Measurements from ENCODE around the gene RAD51AP2.
"Not testable (repeated sequence)": the region's sequence is repeated elsewhere in the genome, so short reads cannot be mapped to it uniquely, and the experiment has no call there.

The RAD51AP2 gene

DNA sequence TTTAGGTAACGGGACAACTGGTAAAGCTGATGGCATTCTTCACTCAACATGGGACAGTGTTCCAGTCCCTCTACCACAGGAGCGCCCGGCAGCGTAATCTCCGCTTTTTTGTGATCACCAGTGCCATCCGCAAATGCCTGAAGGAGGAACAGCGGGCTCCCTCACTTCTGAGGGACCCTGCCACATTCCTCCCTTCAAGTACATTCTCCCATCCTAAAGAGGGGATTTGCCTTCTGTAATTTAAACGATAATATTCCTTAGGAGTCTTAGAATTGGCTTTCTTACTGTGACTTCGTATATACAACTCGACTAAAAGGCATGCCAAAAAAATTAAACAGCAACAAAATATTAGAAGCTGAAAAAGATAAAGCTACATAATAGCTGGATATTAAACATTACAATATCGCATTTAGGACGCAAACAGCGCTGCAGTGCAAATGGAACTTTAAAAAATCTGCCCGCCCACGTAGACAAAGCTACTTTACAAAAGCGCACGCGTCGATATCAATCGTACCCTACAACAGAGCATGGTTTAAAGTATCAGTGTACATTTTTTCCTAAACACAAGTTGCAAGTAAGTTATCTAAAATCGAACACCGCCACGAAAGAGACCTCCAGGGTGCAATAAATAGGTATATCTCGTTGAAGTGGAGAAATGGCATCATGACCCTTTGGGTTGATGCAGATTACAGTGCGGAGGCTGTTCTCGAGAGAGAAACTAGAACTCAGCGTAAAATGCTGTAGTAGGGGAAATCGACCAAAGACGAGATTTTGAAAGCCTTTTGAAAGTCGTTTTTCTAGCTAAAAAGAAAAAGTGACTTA lies 20.0 kb upstream of the RAD51AP2 start:
- in situ Hi-C loops (cut with MboI; ENCODE audit: low sequenced_read_pairs): no loop called here

DNA sequence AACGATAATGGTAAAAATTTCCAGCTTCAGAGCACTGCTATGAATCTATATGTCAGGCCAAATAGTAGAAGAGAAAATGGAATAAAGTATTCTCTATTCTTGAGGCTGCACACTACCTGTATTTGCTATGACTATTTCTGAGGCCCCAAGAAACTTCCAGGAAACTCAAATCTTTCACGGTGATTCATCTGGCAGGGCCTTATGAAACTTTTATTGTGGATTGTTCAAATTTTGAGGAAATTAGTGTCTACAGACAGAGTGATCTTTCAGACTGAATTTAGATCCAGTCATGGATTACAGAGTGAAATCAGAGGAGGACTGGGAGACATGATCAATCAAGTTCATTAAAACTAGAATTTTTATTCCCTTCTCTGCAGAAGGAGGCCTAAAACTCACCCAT lies 18.2 kb upstream of the RAD51AP2 start:
- in situ Hi-C loops (cut with MboI; ENCODE audit: low sequenced_read_pairs): no loop called here

DNA sequence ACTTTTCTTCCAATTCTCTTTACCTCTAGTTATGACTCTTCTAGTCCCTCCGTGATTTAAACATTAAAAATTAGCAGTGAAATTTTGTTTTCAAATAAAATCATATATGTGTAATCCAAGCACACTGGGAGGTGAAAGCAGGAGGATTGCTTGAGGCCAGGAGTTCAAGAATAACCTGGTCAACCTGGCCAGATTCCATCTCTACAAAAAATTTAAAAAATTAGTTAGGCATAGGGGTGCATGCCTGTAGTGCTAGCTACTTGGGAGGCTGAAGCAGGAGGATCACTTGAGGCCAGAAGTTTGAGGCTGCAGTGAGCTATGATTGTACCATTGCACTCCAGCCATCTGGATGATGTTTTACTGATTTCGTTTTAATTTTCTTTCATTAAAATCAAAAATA lies 15.3 kb upstream of the RAD51AP2 start:
- in situ Hi-C loops (cut with MboI; ENCODE audit: low sequenced_read_pairs): no loop called here

DNA sequence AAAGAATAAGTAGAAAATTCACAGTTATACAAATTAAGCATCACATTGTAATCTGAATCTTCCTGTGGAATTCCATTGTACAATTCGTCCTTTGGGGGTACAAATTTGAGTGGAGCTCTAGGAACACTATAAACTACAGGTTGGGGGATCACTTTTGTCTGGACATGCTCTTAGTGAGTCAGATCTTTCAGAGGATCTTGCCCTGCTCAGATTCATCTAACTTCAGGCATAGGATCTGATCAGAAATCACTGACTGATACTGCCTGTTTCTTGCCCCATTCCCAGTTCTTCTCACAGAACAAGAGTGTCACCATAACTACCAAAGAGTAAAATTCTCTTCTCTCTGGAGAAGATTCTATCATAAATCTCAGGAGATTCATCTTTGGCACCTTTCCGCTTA lies 11.5 kb upstream of the RAD51AP2 start:
- in situ Hi-C loops (cut with MboI; ENCODE audit: low sequenced_read_pairs): no loop called here

DNA sequence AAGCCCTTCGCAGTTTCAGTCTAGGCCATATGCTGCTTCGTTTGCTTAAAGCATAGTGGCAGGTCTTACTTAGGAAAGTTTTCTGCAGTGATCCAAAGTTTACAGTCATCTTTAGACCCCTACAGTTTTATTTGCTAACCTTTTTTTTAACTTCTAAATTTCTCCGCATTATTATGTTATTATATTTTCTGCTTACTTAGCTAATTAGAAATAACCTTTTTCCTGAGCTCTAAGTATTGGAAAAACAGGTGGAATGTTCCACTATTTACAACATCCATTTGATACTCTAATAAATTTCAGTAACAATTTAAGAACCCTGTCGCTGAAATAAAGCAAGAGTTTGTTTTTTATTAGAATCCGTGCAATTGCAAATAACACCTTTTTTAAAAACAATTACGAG lies 4.1 kb upstream of the RAD51AP2 start:
- in situ Hi-C loops (cut with MboI; ENCODE audit: low sequenced_read_pairs): no loop called here

DNA sequence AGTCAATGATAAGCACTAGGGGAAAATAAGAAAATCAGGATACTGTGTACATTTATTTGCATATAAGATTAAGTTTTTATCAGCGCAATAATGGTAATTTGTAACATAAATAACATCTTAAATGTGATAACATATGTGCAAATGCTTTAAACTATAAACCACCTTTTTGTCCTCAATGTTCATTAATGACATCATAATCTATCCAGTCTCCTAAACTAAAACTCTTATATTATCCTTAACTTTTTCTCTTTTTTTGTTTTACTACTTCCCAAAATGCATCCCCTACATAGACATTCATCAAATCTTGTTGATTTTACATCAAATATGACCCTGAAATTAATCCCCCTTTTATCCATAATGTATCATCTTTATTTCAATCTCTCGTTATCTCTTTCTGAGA lies 3.4 kb upstream of the RAD51AP2 start:
- in situ Hi-C loops (cut with MboI; ENCODE audit: low sequenced_read_pairs): no loop called here

DNA sequence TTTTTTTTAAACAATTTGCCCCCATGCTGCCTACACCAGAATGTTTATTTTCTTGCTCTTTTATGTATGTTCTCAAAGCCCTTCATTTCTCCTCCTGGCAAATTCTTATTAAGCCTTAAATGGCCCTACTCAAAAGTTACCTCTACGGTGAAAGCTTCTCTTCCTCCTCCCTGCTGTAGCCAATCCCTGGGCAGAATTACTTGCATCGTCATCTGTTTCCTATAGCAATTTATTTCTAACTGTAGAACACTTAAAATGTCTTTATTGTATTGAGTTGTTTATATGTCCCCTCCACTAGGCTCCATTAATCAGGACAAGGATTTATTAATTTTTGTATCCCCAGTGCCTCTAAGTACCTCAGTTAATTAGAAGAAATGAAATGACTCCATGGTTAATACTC lies 2.5 kb upstream of the RAD51AP2 start:
- in situ Hi-C loops (cut with MboI; ENCODE audit: low sequenced_read_pairs): no loop called here

DNA sequence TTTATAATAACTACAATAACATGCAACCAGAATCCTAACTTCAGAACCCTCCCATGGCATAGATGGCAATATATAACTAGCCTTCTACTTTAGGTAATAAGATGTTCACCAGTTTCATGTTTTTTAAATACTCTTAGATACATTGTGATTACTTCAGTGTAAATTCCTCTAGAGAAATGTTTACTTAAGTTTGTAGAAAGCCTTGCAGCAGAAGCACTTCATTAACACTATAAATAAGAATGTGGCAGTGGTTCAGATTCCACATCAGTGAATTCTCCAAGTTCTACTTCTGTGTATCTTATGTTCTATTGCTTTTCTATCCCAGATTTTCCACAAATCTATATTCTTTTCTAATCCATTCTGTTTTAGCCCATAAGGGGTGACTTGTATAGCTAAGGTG lies 1.2 kb upstream of the RAD51AP2 start:
- in situ Hi-C loops (cut with MboI; ENCODE audit: low sequenced_read_pairs): no loop called here

DNA sequence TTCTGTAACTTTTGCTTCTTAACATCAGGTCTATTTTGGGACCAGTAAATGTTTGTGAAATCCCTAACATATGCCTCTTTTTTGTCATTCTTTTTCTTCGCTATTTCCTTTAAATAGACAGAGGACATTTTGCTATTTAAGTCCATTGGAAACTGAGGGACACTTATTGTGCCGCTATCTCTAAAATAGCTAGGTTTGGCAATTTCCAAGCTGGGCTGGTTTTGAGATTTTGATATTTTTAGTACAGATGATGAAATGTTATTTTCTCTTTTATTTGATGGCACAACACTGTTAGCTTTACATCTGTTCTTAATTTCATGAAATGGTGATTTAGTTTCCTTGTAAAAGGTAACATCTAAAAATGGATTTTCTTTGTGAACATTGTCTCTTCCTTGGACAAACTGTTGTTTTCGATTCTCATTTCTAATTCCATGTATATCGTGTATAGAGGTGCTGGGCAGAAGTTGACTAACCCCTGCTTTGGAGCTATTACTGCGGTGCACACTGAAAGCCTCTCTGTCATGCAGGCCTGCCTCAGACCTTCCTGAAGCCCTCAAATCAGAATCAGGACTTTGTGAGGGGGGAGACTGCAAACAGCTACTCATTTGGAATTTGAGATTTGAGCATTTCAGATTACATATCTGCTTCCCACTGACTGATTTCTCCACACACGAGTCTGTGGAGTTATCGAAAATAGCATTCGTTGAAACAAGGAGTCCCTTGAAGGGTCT lies 594 bp downstream of the RAD51AP2 start:
- in situ Hi-C loops (cut with MboI; ENCODE audit: low sequenced_read_pairs): no loop called here

DNA sequence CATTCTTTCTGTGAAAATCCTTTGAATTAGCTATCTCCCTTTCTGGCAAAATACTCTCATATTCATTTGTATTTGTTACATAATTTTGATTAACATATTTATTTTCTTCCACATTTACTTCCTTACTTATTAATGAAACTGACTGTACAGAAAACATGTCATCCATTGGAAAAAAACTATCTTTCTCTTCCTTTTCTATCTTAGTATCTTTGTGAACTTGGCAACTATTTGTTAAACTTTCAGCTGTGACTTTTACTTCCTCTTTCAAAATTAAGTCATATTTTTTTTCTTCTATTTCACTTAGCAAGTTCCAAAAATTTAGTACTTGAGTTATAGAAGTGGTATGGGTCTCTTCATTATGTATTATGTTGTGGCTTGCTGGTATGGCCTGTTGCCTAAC lies 2.6 kb downstream of the RAD51AP2 start:
- in situ Hi-C loops (cut with MboI; ENCODE audit: low sequenced_read_pairs): no loop called here

DNA sequence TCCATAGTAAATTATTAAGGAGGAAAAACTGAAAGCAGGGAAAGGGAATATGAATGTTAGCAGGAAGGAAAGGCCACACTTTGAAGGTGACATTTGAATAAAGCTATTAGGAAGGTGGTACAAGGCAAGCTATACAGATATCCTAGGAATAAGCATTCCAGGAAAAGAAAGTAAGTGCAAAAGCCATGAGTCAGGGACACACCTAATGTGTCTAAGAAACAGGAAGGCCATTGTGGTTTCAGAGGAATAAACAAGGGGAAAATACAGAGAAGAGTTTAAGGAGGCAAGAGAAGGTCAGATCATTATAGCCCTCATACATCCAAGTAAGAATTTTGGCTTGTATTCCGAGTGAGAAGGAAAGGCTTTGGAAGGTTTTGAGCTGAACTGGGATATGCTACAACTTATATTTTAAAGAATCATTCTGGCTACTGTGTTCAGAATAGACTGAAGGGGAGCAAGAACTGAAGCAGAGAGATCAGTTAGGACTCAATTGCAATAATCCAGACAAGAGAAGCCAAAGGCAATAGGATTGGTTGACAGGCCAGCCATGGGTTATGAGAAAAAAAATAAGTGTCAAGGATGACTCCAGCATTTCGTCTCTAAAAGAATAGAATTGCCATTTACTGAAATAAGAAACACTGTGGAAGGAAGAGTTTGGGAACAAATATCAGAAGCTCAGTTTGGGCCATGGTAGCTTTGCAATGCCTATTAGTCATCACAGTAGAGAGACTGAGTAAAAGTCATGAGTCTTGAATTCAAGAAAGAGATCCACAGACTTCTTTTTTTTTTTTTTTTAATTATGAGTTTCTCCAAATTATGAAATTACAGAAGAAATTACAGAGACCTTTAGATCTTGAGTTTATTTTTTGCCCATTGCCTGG lies 11.3 kb downstream of the RAD51AP2 start:
- in situ Hi-C loops (cut with MboI; ENCODE audit: low sequenced_read_pairs): no loop called here

DNA sequence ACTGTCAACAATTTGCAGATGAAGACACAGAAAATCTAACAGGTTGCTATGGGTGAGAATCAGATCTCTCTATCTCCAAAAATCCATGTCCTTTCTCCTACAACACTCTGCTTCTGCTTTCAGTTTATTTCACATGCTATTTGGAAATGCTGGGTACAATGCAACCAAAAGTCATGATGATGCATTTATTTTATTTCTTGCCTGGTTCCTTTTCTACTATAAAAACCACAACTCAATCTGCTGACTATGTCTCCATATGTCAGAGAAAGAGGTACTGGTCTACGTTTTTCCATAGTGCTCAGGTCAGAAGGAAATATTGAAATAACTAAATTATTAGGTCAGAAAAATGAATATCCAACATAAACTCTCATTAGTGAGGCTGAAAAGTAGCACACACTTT lies 20.5 kb downstream of the RAD51AP2 start:
- in situ Hi-C loops (cut with MboI; ENCODE audit: low sequenced_read_pairs): no loop called here

DNA sequence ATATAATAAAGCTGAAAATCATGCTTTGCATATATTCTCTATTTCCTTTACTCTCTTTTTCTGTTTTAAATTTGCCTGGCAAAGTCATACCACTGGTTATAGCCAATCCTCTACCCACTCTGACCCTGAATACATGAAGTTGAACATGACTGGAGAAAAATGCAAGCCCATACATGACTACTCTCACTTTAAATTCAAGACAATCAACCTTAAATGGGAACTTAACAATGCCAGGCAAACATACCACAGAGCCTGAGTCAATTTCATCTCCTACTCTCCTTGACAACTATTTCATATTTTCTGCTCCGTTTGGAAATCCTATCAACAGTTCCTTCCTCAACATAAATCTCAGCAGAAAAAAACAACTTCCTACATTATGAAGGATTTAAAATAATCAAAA lies 22.6 kb downstream of the RAD51AP2 start:
- in situ Hi-C loops (cut with MboI; ENCODE audit: low sequenced_read_pairs): no loop called here

DNA sequence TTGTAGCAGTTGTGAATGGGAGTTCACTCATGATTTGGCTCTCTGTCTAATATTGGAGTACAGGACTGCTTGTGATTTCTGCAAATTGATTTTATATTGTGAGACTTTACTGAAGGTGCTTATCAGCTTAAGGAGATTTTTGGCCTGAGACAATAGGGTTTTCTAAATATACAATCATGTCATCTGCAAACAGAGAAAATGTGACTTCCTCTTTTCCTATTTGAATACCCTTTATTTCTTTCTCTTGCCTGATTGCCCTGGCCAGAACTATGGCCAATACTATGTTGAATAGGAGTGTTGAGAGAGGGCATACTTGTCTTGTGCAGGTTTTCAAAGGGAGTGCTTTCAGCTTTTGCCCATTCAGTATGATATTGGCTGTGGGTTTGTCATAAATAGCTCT lies 28.1 kb downstream of the RAD51AP2 start:
- in situ Hi-C loops (cut with MboI; ENCODE audit: low sequenced_read_pairs): not testable (repeated sequence)

DNA sequence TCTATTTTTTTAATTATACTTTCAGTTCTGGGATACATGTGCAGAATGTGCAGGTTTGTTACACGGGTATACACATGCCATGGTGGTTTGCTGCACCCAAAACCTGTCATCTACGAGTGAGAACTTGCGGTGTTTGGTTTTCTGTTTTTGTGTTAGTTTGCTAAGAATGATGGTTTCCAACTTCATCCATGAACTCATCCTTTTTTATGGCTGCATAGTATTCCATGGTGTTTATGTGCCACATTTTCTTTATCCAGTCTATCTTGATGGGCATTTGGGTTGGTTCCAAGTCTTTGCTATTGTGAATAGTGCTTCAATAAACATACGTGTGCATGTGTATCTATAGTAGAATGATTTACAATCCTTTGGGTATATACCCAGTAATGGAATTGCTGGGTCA lies 29.6 kb downstream of the RAD51AP2 start:
- in situ Hi-C loops (cut with MboI; ENCODE audit: low sequenced_read_pairs): not testable (repeated sequence)

DNA sequence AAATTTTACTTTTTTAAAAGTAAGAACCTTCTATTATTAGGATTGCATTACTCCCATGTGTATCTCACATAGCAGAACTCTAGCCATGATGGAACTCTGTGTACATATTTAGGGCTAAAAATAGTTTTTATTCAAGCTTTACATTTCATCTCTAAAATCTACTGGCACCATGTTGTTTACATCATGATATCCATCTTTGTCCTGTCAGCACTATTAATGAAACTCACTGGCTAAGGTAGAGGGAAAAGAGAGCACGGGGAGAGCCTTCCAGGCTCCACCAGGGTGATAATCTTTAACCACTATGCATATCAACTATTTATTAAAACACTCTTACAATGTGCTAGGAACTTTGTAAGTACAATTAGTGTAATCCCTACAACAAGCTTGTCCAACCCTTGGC lies 34.7 kb downstream of the RAD51AP2 start:
- in situ Hi-C loops (cut with MboI; ENCODE audit: low sequenced_read_pairs): no loop called here

DNA sequence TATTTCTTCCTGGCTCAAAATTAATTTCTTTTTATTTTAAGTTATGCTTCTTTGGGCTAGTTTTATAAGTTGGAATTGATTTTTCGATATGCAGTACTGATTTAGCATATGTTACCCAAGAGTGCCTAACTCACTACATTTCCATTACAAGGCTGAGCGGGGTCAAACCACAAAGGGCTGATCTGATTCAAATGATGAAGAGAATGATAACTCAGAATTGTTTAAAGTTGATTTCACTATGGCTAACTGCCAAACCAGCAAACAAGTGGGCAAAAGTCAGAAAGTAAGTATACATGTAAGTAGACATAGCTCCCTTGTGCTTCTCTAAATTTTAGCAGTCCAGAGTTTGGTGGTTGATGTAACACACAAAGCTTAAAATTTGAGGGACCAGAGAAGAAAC lies 35.6 kb downstream of the RAD51AP2 start:
- in situ Hi-C loops (cut with MboI; ENCODE audit: low sequenced_read_pairs): no loop called here

DNA sequence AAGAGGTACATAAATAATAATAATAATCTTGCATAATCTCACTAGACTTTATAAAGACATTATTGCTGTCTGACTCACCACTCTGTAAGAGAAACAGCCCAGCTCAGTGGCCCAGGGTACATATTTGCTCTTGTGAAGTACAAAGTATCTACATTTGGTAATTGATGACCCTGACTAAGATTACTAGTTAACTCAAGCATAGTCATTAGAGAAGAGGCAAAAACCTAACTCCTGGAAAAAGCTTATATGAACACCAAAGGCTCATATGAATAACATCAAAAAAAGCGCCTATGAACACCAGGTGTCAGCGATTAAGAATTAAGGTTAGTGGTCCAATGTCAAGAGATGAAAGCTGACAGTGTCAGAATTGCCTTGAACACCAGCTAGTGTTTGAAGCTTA lies 38.4 kb downstream of the RAD51AP2 start:
- in situ Hi-C loops (cut with MboI; ENCODE audit: low sequenced_read_pairs): no loop called here

DNA sequence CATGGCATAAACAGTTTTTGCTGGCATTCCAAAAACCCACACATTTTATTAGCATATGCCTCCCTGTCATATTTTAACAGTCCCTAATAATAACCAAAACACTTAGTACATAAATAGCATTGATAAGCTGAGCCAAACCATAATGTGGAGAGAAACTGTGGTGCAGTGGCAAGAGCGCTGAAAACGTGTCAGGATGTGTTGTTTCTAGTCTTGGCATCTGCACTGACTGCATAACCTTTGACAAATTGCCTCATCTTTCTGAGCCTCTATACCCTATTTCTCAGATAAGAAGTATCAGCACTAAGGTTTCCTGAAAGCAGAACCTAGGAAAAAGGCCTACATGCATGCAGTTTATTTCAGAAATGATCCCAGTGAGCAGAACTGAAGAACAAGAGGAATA lies 41.4 kb downstream of the RAD51AP2 start:
- in situ Hi-C loops (cut with MboI; ENCODE audit: low sequenced_read_pairs): no loop called here

DNA sequence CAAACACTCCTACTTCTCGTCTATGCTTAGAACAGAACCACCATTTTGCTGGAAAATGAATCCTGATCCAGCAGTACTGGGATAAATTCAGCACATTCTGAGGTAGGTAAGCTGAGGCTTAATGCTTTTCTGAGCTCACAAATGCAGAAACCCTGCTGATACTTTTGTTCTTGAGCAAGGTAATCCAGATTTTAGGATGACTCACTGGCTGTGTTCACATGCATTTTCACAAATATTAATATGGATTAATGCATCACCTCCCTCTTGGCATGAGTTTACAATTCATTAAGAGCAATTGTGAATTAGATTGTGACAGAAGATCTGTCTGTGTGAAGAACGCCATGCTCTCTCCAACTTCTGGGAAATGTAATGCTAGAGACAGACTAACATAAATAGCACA lies 42.2 kb downstream of the RAD51AP2 start:
- in situ Hi-C loops (cut with MboI; ENCODE audit: low sequenced_read_pairs): no loop called here

DNA sequence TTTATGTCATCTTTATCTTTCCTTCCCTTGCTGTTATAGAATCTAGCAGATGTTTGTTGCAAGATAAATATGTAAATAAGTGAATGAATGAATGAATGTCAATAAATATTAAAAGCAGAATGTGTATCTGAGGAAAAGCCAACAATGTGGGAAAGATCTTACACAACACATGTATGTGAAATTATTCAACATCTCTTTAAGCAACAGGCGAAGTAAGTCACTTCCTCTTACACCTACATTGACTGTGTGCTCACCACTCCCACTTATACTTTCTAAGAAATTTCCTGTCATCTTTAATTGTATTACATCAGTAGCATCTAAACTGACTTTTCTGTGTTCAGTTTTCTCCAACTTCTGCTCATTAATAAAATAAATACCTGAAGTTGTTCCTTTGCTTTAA lies 43.0 kb downstream of the RAD51AP2 start:
- in situ Hi-C loops (cut with MboI; ENCODE audit: low sequenced_read_pairs): no loop called here

DNA sequence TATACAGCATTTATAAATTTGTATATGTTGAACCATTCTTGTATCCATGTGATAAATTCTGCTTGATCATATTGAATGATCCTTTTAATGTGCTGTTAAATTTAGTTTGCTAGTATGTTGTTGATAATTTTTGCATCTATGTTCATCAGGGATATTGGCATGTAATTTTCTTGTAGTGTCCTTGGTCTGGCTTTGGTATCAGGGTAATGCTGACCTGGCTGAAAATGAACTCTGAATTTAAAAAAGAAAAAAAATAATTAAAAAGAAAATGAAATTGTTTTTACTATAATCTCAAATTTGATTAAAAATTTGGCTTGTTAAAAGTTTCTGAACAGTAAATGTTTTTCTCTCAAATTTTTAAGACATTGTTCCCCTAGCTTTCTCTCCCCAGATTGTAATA lies 46.3 kb downstream of the RAD51AP2 start:
- in situ Hi-C loops (cut with MboI; ENCODE audit: low sequenced_read_pairs): no loop called here
